ENCODE results near the gene SLC16A8.

The SLC16A8 gene

GRCh38 chr22:38074181-38075104 lies 9.5 kb downstream of the SLC16A8 start:
- no peak overlapping the region for H3K4me3 ChIP-seq (ENCODE audit: low read depth, low read length)

GRCh38 chr22:38073150-38074130 lies 10.5 kb downstream of the SLC16A8 start:
- no peak overlapping the region for H3K4me3 ChIP-seq (ENCODE audit: low read depth, low read length)

- no peak overlapping the region for H3K4me3 ChIP-seq (ENCODE audit: low read depth, low read length)
These were observed 11.4 kb downstream of the SLC16A8 start for GRCh38 chr22:38072322-38073149.

GRCh38 chr22:38071421-38072321 lies 12.3 kb downstream of the SLC16A8 start:
- no peak overlapping the region for H3K4me3 ChIP-seq (ENCODE audit: low read depth, low read length)

- no peak overlapping the region for H3K4me3 ChIP-seq (ENCODE audit: low read depth, low read length)
These were observed 13.6 kb downstream of the SLC16A8 start for GRCh38 chr22:38070250-38070921.

- H3K4me3 ChIP-seq (ENCODE audit: low read depth, low read length), result no peak overlapping the region
These were observed 14.4 kb downstream of the SLC16A8 start for GRCh38 chr22:38069372-38070249.

- no peak overlapping the region for H3K4me3 ChIP-seq (ENCODE audit: low read depth, low read length)
These were observed 15.2 kb downstream of the SLC16A8 start for GRCh38 chr22:38068641-38069371.

GRCh38 chr22:38067761-38068360 lies 16.1 kb downstream of the SLC16A8 start:
- H3K4me3 ChIP-seq (ENCODE audit: low read depth, low read length), result no peak overlapping the region

GRCh38 chr22:38067028-38067415 lies 17.0 kb downstream of the SLC16A8 start:
- no peak overlapping the region for H3K4me3 ChIP-seq (ENCODE audit: low read depth, low read length)

- no peak overlapping the region for H3K4me3 ChIP-seq (ENCODE audit: low read depth, low read length)
These were observed 17.5 kb downstream of the SLC16A8 start for GRCh38 chr22:38066381-38067027.

- no peak overlapping the region for H3K4me3 ChIP-seq (ENCODE audit: low read depth, low read length)
These were observed 18.4 kb downstream of the SLC16A8 start for GRCh38 chr22:38065539-38065938.

- H3K4me3 ChIP-seq (ENCODE audit: low read depth, low read length), result no peak overlapping the region
These were observed 21.2 kb downstream of the SLC16A8 start for GRCh38 chr22:38062791-38063190.

- peak within 1 kb of the TSS; percentile 78 for H3K4me3 ChIP-seq (ENCODE audit: low read depth, low read length)
These were observed 26.8 kb downstream of the SLC16A8 start, which contains the start of gene PICK1 for GRCh38 chr22:38056969-38057891. Gene PICK1, plus strand, starts transcription at chr22:38057404. Its CDS starts 406 bp downstream, at chr22:38057810.

GRCh38 chr22:38051900-38052862 lies 31.8 kb downstream of the SLC16A8 start:
- H3K4me3 ChIP-seq (ENCODE audit: low read depth, low read length), result no peak overlapping the region

All from iPS-11a (cell line).